Ascending aorta (tissue), 2 donors: ENCODE data around the gene CSNK1G1. TPM values are rescaled to one million over a fixed set of nuclear protein-coding genes. Genes with fewer than 3 reads are reported as not detected.
"Not testable (repeated sequence)": the region's sequence is repeated elsewhere in the genome, so short reads cannot be mapped to it uniquely, and the experiment has no call there.

Experiments used
- DNase-seq, 2 donors: peaks; one replicate each; pipeline ENCODE4 v3.0.0-alpha.2; 2019; ENCODE audit warnings: low spot score in 2 of 2
- H3K27ac ChIP-seq, 2 donors: fragments of 200-600 bp; sonication (generic); one replicate each; pipeline ENCODE4 v1.5.1; 2016 to 2017; ENCODE audit warnings: mild to moderate bottlenecking in 1 of 2
- H3K27me3 ChIP-seq: fragments of 200-600 bp; sonication (generic); one replicate; pipeline ENCODE4 v1.5.1; 2017
- H3K36me3 ChIP-seq, 2 donors: fragments of 200-600 bp; sonication (generic); one replicate each; pipeline ENCODE4 v1.5.1; 2016
- H3K4me1 ChIP-seq, 2 donors: fragments of 200-600 bp; sonication (generic); one replicate each; pipeline ENCODE4 v1.5.1; 2016 to 2017; ENCODE audit warnings: mild to moderate bottlenecking in 1 of 2
- H3K4me3 ChIP-seq, 2 donors: fragments of 200-600 bp; sonication (generic); one replicate each; pipeline ENCODE4 v1.5.1; 2016 to 2017; ENCODE audit warnings: mild to moderate bottlenecking in 1 of 2
- H3K9me3 ChIP-seq, 2 donors: fragments of 200-600 bp; sonication (generic); one replicate each; pipeline ENCODE4 v1.5.1; 2016
- CTCF ChIP-seq, 3 experiments: fragments of 200-600 bp in 2 of 3; fragments of 450-650 bp in 1 of 3; sonication (generic) in 2 of 3; IDR thresholded peaks; one replicate each; pipeline ENCODE4 v1.5.1; 2016 to 2019; ENCODE audit warnings: antibody characterized with exemption in 3 of 3, mild to moderate bottlenecking in 1 of 3, moderate library complexity in 1 of 3
- intact Hi-C: fragments of 100-400 bp; cut with DNase I; formaldehyde crosslinking; loops from one replicate; pipeline ENCODE4 v1.15.1; 2023
- total RNA-seq: library from RNA; depleted of rRNA; stranded (reverse); fragments of >200 nt; gene quantifications from one replicate; pipeline ENCODE4 v1.1.0, GENCODE V29; 2016

The CSNK1G1 gene
- total RNA-seq, 1 donor from 2014 or later = 12.9 TPM

- no peak for TF ChIP-seq CTCF (IDR thresholded peaks at IDR 0.05)
- no peaks in the 10 kb centered on the region for H3K36me3 ChIP-seq
- H3K4me1 ChIP-seq = no peaks in the 10 kb centered on the region
- DNase-seq = no peak
- no peak overlapping the region for H3K27ac ChIP-seq
- intact Hi-C loops = no loop called here
- no peaks in the 10 kb centered on the region for H3K27me3 ChIP-seq
- no peaks in the 10 kb centered on the region for H3K9me3 ChIP-seq
- H3K4me3 ChIP-seq = no peak overlapping the region
These were observed 21.7 kb downstream of the CSNK1G1 start for GRCh38 chr15:64333986-64334929.

GRCh38 chr15:64333516-64333915 lies 22.5 kb downstream of the CSNK1G1 start:
- TF ChIP-seq CTCF (IDR thresholded peaks at IDR 0.05) = no peak
- intact Hi-C loops = no loop called here
- H3K36me3 ChIP-seq = no peaks in the 10 kb centered on the region

GRCh38 chr15:64331668-64332067 lies 24.3 kb downstream of the CSNK1G1 start:
- H3K36me3 ChIP-seq, H3K27me3 ChIP-seq, H3K4me1 ChIP-seq, H3K4me3 ChIP-seq, DNase-seq, intact Hi-C loops, H3K9me3 ChIP-seq, H3K27ac ChIP-seq: not testable (repeated sequence)

More at GRCh38 chr15:64333516-64333915, 22.5 kb downstream of the CSNK1G1 start:
- Histone ChIP-seq H3K27me3 (no peaks in the 10 kb centered on the region), H3K9me3 (no peaks in the 10 kb centered on the region), H3K4me1 (no peaks in the 10 kb centered on the region), H3K4me3 (no peak overlapping the region), H3K27ac (no peak overlapping the region)
- DNase-seq = no peak

- DNase-seq, H3K36me3 ChIP-seq, H3K27me3 ChIP-seq, intact Hi-C loops, H3K9me3 ChIP-seq, H3K27ac ChIP-seq, H3K4me3 ChIP-seq, H3K4me1 ChIP-seq: not testable (repeated sequence)
These were observed 29.0 kb downstream of the CSNK1G1 start for GRCh38 chr15:64326975-64327374.

GRCh38 chr15:64326458-64326857 lies 29.5 kb downstream of the CSNK1G1 start:
- H3K4me3 ChIP-seq, H3K27ac ChIP-seq, intact Hi-C loops, H3K36me3 ChIP-seq, H3K4me1 ChIP-seq, DNase-seq, H3K9me3 ChIP-seq, H3K27me3 ChIP-seq: not testable (repeated sequence)

- Histone ChIP-seq H3K4me3 (no peak overlapping the region), H3K4me1 (no peaks in the 10 kb centered on the region), H3K27ac (no peak overlapping the region), H3K36me3 (no peaks in the 10 kb centered on the region), H3K9me3 (no peaks in the 10 kb centered on the region), H3K27me3 (no peaks in the 10 kb centered on the region)
- TF ChIP-seq CTCF (IDR thresholded peaks at IDR 0.05) = no peak
- intact Hi-C loops = no loop called here
- DNase-seq = no peak
These were observed 31.7 kb downstream of the CSNK1G1 start for GRCh38 chr15:64324165-64324877.

GRCh38 chr15:64315216-64315615 lies 40.8 kb downstream of the CSNK1G1 start:
- Histone ChIP-seq H3K4me1 (peaks cover 0 to 8% of the 10 kb centered on the region in 2 donors), H3K36me3 (no peaks in the 10 kb centered on the region), H3K27ac (peak overlapping the region; percentile 37 to 62), H3K4me3 (no peak overlapping the region), H3K9me3 (no peaks in the 10 kb centered on the region), H3K27me3 (no peaks in the 10 kb centered on the region)
- no peak for DNase-seq
- intact Hi-C loops = no loop called here
- no peak for TF ChIP-seq CTCF (IDR thresholded peaks at IDR 0.05)
